ENCODE data around the gene SNRPN. TPM values are rescaled to one million over a fixed set of nuclear protein-coding genes. Genes with fewer than 3 reads are reported as not detected.

Gene SNRPN
- 10 to 100 TPM; 31.3 to 48.1 (median 42.7) TPM for total RNA-seq

DNA sequence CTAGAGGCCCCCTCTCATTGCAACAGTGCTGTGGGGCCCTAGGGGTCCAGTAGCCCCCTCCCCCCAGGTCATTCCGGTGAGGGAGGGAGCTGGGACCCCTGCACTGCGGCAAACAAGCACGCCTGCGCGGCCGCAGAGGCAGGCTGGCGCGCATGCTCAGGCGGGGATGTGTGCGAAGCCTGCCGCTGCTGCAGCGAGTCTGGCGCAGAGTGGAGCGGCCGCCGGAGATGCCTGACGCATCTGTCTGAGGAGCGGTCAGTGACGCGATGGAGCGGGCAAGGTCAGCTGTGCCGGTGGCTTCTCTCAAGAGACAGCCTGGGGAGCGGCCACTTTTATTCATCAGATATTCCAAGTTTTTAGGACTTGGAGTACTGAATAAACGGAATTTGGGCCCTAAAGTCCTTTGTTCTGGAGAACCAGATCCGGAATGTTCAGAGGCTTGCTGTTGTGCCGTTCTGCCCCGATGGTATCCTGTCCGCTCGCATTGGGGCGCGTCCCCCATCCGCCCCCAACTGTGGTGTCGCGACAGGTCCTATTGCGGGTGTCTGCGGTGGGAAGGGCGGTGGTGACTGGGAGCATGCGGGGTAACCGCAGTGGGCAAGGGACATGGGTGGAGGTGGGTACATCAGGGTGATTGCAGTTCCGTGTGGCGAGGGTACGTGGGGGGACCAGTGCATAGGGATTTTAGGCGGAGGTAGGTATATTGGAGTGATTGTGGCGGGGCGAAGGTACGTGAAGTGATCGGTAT is at the start of gene SNRPN, which contains the start of gene SNURF:
SNRPN (plus strand) TSS at position 205 of the 748 bp plus-strand sequence. CDS start 19,467 bp downstream, outside the sequence.
SNURF (plus strand) TSS at position 205 of the 748 bp plus-strand sequence; CDS start at position 267, 62 bp downstream.
- TF ChIP-seq, protein P1, sequence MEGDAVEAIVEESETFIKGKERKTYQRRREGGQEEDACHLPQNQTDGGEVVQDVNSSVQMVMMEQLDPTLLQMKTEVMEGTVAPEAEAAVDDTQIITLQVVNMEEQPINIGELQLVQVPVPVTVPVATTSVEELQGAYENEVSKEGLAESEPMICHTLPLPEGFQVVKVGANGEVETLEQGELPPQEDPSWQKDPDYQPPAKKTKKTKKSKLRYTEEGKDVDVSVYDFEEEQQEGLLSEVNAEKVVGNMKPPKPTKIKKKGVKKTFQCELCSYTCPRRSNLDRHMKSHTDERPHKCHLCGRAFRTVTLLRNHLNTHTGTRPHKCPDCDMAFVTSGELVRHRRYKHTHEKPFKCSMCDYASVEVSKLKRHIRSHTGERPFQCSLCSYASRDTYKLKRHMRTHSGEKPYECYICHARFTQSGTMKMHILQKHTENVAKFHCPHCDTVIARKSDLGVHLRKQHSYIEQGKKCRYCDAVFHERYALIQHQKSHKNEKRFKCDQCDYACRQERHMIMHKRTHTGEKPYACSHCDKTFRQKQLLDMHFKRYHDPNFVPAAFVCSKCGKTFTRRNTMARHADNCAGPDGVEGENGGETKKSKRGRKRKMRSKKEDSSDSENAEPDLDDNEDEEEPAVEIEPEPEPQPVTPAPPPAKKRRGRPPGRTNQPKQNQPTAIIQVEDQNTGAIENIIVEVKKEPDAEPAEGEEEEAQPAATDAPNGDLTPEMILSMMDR (IDR thresholded peaks at IDR 0.05; ENCODE audit: low read depth), result no peak

- TF ChIP-seq, protein P1 (IDR thresholded peaks at IDR 0.05; ENCODE audit: low read depth), result no peak
Observed at GRCh38 chr15:24916305-24917009, 38.3 kb upstream of the SNRPN start.

DNA sequence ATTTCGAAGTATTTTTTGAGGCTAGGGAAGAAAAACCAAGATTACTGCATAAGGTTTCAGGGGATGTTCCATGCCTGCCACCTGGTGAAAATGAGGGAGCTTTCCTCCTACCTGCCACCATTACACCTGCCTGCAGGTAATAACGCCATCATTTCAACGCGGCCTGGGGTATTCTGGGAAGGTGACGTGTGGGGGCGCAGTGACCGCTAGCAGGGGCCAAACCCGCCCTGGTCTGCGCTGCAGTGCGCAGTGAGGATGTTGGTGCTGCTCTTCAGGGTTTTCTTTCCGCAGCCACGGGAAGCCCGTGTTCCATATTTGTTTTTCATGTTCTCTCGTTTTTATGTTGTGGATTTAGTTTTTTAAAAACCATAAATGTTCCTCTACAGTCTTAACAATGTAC is 37.4 kb upstream of the SNRPN start:
- TF ChIP-seq, protein P1 (IDR thresholded peaks at IDR 0.05; ENCODE audit: low read depth), result no peak

- TF ChIP-seq, protein P1 (IDR thresholded peaks at IDR 0.05; ENCODE audit: low read depth), result no peak
Observed at GRCh38 chr15:24919446-24919845, 35.3 kb upstream of the SNRPN start.

- TF ChIP-seq, protein P1 (IDR thresholded peaks at IDR 0.05; ENCODE audit: low read depth), result no peak
Observed at GRCh38 chr15:24924153-24924552, 30.6 kb upstream of the SNRPN start.

GRCh38 chr15:24924621-24925020 is 30.2 kb upstream of the SNRPN start:
- TF ChIP-seq, protein P1 (IDR thresholded peaks at IDR 0.05; ENCODE audit: low read depth), result no peak

DNA sequence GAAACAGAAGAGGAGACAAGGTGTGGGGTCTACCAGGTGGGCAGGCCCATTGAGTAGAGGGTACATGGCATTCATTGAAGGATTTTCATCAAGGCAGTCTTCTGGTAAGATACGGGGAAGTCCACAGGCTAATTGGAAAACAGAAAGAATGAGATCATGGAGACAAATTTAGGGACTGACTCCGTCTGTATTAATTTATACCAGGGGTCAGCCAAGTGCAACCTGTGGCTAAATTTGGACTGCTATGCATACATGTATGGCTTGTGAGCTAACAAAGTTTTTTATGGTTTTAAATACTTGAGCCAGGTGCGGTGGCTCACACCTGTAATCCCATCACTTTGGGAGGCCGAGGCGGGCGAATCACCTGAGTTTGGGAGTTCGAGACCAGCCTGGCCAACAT is 21.1 kb upstream of the SNRPN start:
- TF ChIP-seq, protein P1 (IDR thresholded peaks at IDR 0.05; ENCODE audit: low read depth), result no peak
